Astrocyte of the spinal cord (primary cell): ENCODE results near the gene BMP5.

Experiments
- DNase-seq: peaks from one replicate; pipeline ENCODE4 v3.0.0; 2011; ENCODE audit warnings: low read depth, low spot score
- H3K4me3 ChIP-seq: 2 replicates; pipeline ENCODE4 v1.5.1; 2011; ENCODE audit warnings: low read depth, mild to moderate bottlenecking, low read length, moderate library complexity
- in situ Hi-C: cut with HindIII; loops from 2 replicates; pipeline ENCODE4 v1.10.0; 2017; ENCODE audit warnings: low sequenced_read_pairs
- TF ChIP-seq, protein P1 (sequence below): IDR thresholded peaks from 2 replicates; pipeline ENCODE4 v1.5.1; 2012; ENCODE audit warnings: low read depth, mild to moderate bottlenecking, low read length, inconsistent platforms

BMP5 gene

DNA sequence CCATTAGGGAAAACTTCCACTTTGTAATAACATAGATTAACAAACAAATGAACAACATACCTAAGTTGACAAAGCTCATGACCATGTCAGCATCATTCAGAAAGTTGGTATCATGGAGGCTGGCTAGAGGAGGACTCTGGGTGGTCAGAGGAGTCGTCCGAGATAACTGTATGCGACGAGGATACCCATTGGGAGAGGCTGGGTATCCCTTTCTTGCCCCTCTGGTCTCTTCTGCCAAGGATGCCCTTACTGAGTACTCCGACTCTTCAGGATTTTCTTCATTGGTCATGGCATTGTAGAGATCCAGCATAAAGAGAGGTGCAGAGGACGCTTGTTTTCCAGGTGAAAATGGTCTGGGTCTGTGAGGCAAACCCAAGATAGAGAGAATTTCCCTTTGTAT, 1.1 kb downstream of the BMP5 start:
- TF ChIP-seq, protein P1, sequence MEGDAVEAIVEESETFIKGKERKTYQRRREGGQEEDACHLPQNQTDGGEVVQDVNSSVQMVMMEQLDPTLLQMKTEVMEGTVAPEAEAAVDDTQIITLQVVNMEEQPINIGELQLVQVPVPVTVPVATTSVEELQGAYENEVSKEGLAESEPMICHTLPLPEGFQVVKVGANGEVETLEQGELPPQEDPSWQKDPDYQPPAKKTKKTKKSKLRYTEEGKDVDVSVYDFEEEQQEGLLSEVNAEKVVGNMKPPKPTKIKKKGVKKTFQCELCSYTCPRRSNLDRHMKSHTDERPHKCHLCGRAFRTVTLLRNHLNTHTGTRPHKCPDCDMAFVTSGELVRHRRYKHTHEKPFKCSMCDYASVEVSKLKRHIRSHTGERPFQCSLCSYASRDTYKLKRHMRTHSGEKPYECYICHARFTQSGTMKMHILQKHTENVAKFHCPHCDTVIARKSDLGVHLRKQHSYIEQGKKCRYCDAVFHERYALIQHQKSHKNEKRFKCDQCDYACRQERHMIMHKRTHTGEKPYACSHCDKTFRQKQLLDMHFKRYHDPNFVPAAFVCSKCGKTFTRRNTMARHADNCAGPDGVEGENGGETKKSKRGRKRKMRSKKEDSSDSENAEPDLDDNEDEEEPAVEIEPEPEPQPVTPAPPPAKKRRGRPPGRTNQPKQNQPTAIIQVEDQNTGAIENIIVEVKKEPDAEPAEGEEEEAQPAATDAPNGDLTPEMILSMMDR = no peak
- H3K4me3 ChIP-seq = peak overlapping the region; percentile 2
- no peak for DNase-seq
- in situ Hi-C loops = no loop called here

DNA sequence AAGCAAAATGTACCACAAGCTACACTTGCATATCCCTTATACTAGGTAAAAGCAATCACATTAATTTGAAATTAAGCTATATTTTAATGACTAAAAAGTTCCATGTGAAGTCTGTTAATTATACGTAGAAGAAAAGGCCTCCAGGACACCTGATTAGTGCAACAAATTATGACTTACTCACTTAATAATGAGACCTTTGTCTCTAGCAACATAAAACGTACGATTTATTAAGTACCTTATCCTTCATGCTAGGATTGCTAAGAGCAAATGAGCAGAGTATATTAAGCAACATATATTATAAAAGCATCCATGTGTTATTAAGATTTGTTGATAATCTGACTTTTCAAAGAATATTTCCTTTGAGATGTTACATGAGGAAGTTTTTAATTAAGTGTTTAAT, 2.5 kb downstream of the BMP5 start:
- in situ Hi-C loops = no loop called here
- DNase-seq = no peak
- TF ChIP-seq, protein P1 = no peak
- H3K4me3 ChIP-seq = no peak overlapping the region

DNA sequence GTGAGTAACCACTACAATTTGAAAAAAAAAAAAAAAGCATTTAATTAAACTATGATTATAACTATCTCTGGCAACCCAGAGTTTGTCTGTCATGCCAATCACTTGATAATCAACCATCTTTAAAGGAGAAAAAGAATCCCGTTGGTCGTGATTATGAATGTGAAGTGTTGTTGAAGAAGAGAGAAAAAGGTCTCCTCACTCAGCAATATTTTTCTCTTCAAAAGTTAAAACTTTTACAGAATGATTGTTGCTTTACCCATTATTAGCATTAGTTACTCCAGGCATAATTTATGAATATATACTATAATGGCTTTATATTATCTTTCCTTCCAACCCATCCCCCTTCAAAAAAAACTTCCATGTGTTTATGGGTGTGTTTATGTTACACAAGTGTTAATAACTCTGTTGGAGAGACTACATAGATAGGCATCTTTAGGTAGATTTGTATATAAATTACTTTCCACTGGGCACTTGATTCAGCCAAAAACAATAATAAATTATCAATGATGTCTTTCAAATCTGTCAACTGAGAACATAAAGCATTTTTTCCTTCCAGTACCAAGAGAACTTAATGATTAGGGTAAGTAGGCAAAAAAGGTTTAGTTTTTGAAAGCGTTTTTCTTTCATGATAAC, 5.1 kb downstream of the BMP5 start:
- TF ChIP-seq, protein P1 = no peak
- H3K4me3 ChIP-seq = no peak overlapping the region
- in situ Hi-C loops = no loop called here
- no peak for DNase-seq

- DNase-seq = no peak
- H3K4me3 ChIP-seq = no peak overlapping the region
- in situ Hi-C loops = no loop called here
- TF ChIP-seq, protein P1 = no peak
These were observed 5.7 kb downstream of the BMP5 start for GRCh38 chr6:55869674-55870073.

DNA sequence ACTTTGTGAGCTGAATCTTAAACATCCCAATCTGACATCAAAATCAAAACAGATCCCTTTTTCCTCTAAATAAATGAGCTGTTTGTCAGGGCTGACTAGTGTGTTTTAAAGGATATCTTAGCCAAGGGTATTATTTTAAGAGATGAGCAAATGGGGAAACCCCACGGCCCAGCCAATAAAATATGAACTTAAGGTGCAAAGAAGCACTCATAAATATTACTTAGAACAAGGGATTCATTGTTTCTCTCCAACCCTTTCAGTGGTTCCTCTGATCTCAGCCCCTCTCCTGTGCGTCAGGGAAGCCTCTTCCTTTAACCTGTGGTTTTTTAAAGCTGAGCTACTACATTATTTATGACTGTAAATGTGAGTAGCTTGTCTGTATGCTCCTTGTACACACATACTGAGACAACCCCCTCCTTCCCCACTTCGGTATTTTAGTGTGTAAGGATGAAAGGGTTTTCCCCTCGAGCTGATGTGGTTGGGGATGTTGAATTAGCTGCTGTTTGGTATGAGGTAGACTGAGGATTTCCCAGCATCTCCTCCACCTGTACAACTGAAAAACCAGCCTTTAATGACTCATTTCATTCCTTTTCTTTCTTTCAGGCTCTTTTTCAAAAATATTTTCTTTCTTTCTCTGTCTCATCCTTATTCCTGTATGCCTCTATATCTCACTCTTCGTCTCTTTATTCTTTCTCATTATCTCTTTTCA, 6.5 kb downstream of the BMP5 start:
- peak; percentile 77 for DNase-seq
- TF ChIP-seq, protein P1 = no peak
- H3K4me3 ChIP-seq = no peak overlapping the region
- in situ Hi-C loops = no loop called here

- TF ChIP-seq, protein P1 = no peak
- in situ Hi-C loops = no loop called here
- no peak for DNase-seq
- no peak overlapping the region for H3K4me3 ChIP-seq
These were observed 7.2 kb downstream of the BMP5 start for GRCh38 chr6:55868176-55868575.
